HG03558 (cell line): ENCODE data around the gene ABCC9.
A peak's percentile ranks its signal among the peaks of the same experiment; 100 is the strongest.
"Not testable (repeated sequence)": the region's sequence is repeated elsewhere in the genome, so short reads cannot be mapped to it uniquely, and the experiment has no call there.

Experiments
- ATAC-seq: cut with Tn5 transposase; IDR thresholded peaks from one replicate; pipeline ENCODE4 v1.9.1; 2021; ENCODE audit warnings: moderate number of reproducible peaks; ENCODE audit not compliant: unreplicated experiment; ENCODE audit errors: extremely low read depth

ABCC9 gene

GRCh38 chr12:21938879-21939278, 2.3 kb downstream of the ABCC9 start:
- no peak for ATAC-seq

DNA sequence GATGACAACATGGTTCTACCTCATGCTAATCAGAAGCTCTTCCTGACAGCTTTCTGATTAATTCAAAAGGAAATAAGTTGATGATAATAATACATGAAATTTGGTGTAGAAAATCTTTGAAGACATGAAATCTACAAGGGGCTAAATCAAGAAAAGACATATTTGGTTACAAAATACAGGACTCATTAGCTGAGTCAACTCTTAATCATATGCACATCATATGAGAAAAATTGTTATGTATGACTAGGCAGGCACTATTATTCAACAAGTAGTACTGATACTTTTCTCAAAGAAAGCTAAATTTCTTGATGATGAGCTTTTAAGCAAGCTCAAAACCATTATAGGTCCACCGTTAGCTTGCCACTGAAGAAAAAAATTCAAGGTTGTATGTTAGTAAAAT, 7.1 kb downstream of the ABCC9 start:
- ATAC-seq, result no peak

DNA sequence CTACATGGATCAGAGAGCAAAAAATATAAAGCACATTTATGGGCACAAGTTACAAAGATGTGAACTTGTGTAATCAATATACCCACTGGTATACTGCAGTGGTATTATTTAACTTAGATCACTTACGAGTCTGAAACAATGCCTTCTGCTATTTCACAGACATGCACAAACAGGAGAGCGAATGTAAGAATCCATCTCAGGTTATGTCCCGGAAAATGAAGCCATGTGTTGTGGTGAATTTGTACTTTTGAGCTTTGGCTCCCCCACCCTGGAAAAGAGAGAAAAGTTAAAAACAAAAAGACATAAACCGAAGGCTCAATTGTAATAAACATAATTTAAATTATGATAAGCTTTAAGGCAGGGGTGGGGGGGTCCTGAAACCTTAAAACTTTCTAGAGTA, 7.6 kb downstream of the ABCC9 start:
- no peak for ATAC-seq

DNA sequence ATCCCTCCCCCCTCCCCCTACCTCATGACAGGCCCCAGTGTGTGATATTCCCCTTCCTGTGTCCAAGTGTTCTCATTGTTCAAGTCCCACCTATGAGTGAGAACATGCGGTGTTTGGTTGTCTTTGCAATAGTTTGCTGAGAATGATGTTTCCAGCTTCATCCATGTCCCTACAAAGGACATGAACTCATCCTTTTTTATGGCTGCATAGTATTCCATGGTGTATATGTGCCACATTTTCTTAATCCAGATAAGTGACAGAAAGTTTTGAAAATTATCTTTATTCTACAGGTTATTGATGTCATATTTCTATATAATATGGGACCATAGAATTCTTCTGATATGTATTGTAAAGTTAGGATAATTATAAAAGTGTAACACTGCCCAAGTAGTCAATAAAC, 11.3 kb downstream of the ABCC9 start:
- ATAC-seq, result not testable (repeated sequence)

DNA sequence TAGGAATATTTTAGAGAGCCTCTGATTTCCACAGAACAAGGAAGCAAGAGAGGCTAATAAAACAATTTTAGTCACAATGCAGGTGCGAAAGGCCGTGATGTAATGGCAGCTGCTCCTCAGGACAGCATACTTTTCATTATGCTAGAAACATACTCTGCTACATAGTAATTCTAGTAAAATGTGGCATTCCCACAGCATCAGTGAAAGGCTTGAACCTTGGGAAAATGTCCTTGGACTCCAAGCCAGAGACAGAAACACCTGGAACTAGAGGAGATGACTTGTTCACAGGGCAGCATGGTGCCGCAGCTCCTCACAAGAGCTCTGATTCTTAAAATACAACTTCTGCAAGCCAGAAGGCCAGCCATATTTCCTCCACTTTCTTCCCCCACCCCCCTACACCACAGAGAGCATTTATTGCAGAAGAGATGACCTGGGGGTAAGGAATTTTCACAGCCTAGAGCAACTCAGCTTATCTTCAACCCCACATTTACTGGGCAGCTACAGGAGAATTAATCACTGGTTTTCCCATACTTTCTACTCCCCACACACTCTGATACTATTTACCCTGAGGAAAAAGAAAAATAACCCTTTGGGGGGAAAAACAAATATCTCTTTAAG, 15.8 kb downstream of the ABCC9 start:
- ATAC-seq, result no peak

DNA sequence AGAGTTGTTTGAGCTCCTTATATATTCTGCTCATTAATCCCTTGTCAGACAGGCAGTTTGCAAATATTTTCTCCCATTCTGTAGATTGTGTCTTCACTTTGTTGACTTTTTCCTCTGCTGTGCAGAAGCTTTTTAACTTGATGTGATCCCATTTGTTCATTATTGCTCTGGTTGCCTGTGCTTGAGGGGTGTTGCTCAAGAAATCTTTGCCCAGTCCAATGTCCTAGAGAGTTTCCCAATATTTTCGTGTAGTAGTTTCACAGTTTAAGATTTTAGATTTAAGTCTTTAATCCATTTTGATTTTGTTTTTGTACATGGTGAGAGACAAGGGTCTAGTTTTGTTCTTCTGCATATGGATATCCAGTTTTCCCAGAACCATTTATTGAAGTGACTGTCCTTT, 19.8 kb downstream of the ABCC9 start:
- ATAC-seq, result no peak

- no peak for ATAC-seq
Observed at GRCh38 chr12:21918456-21918855, 22.8 kb downstream of the ABCC9 start.

GRCh38 chr12:21913823-21914222, 27.4 kb downstream of the ABCC9 start:
- no peak for ATAC-seq

- ATAC-seq, result no peak
Observed at GRCh38 chr12:21912318-21912717, 28.9 kb downstream of the ABCC9 start.

DNA sequence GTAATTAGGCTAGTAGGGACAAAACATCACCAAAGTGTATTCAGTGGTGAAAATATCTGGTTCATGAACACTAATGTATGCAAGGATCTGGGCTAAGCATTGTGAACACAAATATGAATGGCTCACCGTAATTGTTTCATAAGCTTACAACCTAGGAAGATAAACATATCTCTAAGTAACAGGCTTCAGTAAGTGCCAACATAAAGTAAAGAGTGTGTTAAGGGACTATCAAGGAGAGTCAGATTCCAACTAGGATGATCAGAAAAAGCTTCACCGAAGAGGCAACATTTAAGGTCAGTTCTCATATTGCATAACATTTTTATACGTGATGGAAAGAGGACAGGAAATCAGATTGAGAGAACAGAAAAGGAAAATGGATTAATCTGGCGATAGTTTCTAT, 29.4 kb downstream of the ABCC9 start:
- ATAC-seq, result no peak

- no peak for ATAC-seq
Observed at GRCh38 chr12:21910657-21911056, 30.6 kb downstream of the ABCC9 start.

DNA sequence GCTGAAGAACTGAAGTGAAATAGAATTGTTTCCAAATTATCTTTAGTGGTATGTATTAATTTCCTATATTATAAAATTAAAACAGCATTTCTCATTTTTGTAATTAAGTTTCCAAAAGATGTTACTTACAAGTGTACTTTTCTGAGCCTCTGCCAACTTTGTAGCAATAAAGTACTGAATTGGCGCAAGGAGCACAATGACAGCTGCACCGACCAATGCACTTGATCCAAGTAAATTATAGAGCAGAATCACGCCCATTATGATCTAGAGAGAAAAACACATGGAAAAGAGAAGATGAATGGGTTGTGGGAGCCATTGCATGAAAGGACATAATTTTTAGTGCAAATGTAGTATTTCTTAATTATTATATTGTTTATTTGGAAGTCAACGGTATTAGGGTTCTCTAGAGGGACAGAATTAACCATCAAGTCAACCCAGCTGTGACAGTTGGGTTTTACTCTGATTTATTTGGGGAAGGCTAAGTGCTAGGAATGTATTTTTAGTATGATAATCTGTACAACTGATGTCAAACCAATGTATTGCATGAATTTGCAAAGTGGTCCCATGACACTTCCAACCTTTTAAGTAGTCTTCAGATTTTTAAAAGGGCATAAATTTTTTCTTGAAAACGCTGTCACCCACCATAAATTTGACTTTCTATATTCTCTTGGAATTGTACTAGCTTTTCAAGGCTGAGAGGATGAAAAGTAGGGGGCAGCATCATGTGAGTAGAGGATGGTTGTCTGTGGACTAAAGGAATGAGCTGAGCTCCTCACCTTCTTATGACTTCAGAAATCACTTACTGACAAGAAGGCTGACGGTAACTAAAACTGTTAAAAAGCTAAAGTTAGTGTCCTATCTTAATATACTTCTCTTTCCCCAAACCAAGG, 33.0 kb downstream of the ABCC9 start:
- ATAC-seq, result no peak

- peak; percentile 78 for ATAC-seq
Observed at GRCh38 chr12:21906919-21907493, 34.2 kb downstream of the ABCC9 start.

DNA sequence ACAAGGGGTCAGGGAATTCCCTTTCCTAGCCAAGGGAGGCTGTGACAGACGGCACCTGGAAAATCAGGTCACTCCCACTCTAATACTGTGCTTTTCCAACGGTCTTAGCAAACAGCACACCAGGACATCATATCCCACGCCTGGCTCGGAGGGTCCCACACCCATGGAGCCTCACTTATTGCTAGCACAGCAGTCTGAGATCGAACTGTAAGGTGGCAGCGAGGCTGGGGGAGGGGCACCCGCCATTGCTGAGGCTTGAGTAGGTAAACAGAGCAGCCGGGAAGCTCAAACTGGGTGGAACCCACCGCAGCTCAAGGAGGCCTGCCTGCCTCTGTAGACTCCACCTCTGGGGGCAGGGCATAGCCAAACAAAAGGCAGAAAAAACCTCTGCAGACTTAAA, 41.7 kb downstream of the ABCC9 start:
- not testable (repeated sequence) for ATAC-seq

DNA sequence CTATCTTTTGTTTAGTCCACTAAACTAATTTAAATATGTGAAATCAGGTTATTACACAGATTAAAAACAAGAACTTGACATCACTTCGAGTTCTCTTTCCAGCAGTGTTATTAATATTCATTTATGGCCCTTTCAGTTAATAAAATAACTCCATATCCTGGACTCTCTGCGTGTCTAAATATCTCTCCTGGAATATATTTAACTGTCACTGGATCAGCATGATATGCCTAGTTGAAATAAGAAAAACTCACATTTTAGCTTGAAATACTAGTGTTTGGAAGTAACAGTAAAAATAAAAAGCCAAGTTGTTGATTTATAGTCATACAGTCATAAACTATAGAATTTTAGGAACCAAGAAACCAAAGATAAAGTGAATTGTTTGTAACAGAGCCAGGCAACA, 45.6 kb downstream of the ABCC9 start:
- ATAC-seq, result no peak

DNA sequence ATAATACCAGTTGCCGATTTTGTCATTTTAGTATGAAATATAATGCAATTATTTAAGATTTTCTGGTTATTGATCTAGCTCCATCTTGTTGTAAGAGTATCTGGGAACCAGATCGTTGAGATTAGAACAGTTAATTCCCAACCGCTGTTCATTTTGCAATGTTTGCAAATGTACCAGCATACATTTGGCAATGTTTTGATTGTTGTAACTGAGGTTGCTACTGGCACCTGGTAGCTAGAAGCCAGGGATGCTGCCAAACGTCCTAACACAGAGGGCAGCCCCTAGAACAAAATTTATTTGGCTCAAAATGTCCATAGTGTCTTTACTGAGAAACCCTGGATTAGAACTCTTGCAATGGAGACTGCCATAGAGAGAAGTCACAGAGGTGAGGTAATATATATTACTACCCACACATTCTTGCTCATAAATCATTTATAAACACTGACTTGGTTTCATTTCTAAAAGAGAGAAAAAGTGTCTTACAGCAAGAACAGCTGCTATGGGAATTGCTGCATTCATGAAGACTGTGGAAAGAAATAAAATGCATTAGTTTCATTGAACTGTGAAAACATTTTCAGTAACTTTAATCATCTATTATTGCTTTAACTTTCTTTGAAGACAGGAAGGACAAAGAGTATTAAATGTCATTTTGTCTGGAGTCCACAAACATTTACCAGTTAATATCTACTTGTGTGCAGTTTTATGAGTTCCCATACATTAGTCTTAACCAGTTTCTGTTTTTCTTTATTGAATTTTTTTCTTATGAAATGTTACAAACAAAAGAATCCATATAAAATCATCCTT, 46.2 kb downstream of the ABCC9 start:
- ATAC-seq, result no peak

GRCh38 chr12:21893924-21894323, 47.3 kb downstream of the ABCC9 start:
- ATAC-seq, result no peak

DNA sequence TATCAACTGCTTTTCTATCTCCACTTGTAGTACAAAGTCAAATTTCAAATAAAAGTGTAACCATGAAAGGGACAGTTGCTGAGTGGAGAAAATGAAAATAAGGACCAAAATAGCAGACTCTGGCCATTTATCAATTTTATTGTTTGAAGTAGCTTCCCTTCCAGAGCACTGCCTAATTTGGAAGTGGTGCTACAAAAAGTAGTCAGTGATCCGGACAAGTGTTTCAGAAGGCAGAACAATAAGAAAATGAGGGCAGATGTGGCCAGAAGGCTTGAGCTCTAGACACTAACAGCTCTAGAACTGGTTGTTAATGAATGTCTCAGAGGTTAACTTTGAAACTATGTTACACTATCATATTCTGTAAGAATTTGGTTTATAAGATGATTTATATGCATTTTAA, 48.9 kb downstream of the ABCC9 start:
- no peak for ATAC-seq

DNA sequence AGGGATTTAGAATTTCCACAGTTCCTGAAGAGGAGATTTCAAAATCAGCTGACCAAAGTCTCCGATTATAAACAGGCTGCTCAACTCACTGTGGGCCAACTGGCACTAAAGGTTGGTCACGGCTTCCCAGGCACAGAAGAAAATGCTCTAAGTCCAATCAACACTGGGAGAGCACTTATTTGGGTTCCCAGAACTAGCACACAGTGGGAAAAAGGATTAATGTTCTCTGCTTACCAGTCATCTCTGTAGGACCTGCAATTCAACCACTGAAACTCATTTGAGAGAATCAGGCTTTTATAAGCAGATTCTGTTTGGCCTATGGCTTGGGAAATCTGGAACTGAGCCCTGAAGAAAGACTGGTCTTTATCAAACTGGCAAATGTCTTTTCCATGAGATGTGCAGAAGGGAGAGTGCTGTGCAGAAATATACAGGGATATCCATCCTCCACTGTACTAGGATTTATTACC, 49.4 kb downstream of the ABCC9 start:
- no peak for ATAC-seq

- ATAC-seq, result no peak
Observed at GRCh38 chr12:21888276-21888863, 52.9 kb downstream of the ABCC9 start.
